Measurements from ENCODE around the gene CLSTN3. TPM values are rescaled to one million over a fixed set of nuclear protein-coding genes. Genes with fewer than 3 reads are reported as not detected.

Gene CLSTN3
- total and polyA plus RNA-seq, 9 of the 15 experiments (the other 6 are each of a cell fraction or from before 2014, with no cell fraction given) = 0.08 to 23.2 (median 11.0) TPM

GRCh38 chr12:7107636-7108002 is 22.6 kb upstream of the CLSTN3 start:
- Histone ChIP-seq H3K9me1 (ENCODE audit: control insufficient read depth, insufficient read depth, low read length) (no peaks in the 10 kb centered on the region), H3K36me3 (ENCODE audit: control insufficient read depth, insufficient read depth, low read length) (peaks cover 25% of the 10 kb centered on the region; the same call in 2 of the 3 replicates), H3K4me1 (replicated peaks in 1 of 2; ENCODE audit: control insufficient read depth in 2 of 2, insufficient read depth in 2 of 2, low read length in 2 of 2) (peaks cover 6 to 16% of the 10 kb centered on the region in 2 experiments), H3K27ac (ENCODE audit: extremely low read depth, low read depth, low read length) (peak overlapping the region; percentile 97), H2AFZ (ENCODE audit: low read depth, low read length) (peak overlapping the region; percentile 85), H3K4me3 (peak overlapping the region; percentile 75), H3K27me3 (ENCODE audit: control insufficient read depth in 2 of 2, insufficient read depth in 2 of 2, low read length in 2 of 2) (no peaks in the 10 kb centered on the region), H4K20me1 (replicated peaks; ENCODE audit: control insufficient read depth, insufficient read depth, low read length) (no peaks in the 10 kb centered on the region), H3K9ac (ENCODE audit: insufficient read depth in 1 of 2, low read depth in 2 of 2, low read length in 2 of 2) (peak overlapping the region; percentile 87 to 91), H3K79me2 (ENCODE audit: control insufficient read depth, insufficient read depth, low read length) (peaks cover 41% of the 10 kb centered on the region), H3K9me3 (replicated peaks; ENCODE audit: control insufficient read depth, insufficient read depth, low read depth, low read length) (peaks cover 3% of the 10 kb centered on the region), H3K4me2 (ENCODE audit: insufficient read depth, low read length) (peak overlapping the region; percentile 95)
- no TSS peak for BruUV-seq (replicated peaks)
- 6% methylated on average over 3 of the region's 3 CpGs for whole genome bisulfite sequencing (ENCODE audit: insufficient coverage, low coverage, missing lambda C conversion rate)
- DNase-seq (ENCODE audit: extremely low read depth in 1 of 4, low spot score in 3 of 4) = no peak
- in situ Hi-C loops (cut with MboI) (no loop called here), intact Hi-C loops (cut with micrococcal nuclease) (loop anchor here (2.0 kb wide), 2 partner anchors 15 to 163 kb away; partner anchors contain the start of genes C12orf57 and C1R)
- FAIRE-seq = peak; percentile 6
- ChIA-PET POLR2A (interaction anchor here (0.5 to 3.3 kb wide), 12 partner anchors 12 to 474 kb away, joined by 3 to 23 read pairs (median 4); partner anchors contain the start of genes C12orf57 and RNU7-1), CTCF (ENCODE audit: low intra/inter-chr PET ratio) (interaction anchor here (3.3 kb wide), 1 partner anchor 47 kb away, joined by 25 read pairs; the partner anchor contains the start of gene C1S)
- no peak; the same call in 2 of the 3 replicates for ATAC-seq
- 0 out of 2 replicates have a peak, but pooled peaks have one; percentile 39 for TF ChIP-seq CEBPG (CRISPR knock-in tag; IDR thresholded peaks at IDR 0.05)
- peak in 1 of 2 experiments; percentile 9; a peak in 2 of 4 replicates for TF ChIP-seq CEBPG (tag; conservative IDR thresholded peaks at IDR 0.05 in 1 of 2, IDR thresholded peaks at IDR 0.05 in 1 of 2)
- TF ChIP-seq HDAC6 (IDR thresholded peaks at IDR 0.05; ENCODE audit: low read depth, low read length) = no peak

All from K562 (cell line).